Measurements from ENCODE around the gene ZFP62. TPM values are rescaled to one million over a fixed set of nuclear protein-coding genes. Genes with fewer than 3 reads are reported as not detected.

The ZFP62 gene
- total RNA-seq, 1 donor = 18.1 TPM

GRCh38 chr5:180825768-180826525, 35.1 kb downstream of the ZFP62 start:
- Histone ChIP-seq H3K4me2 (ENCODE audit: insufficient read depth, low read length) (no peak overlapping the region), H3K9me3 (ENCODE audit: low read depth, low read length) (no peaks in the 10 kb centered on the region), H4K20me1 (ENCODE audit: insufficient read depth, low read length) (no peaks in the 10 kb centered on the region), H3K36me3 (ENCODE audit: insufficient read depth, low read length) (no peaks in the 10 kb centered on the region), H3K79me2 (ENCODE audit: insufficient read depth, low read length) (peaks cover 6% of the 10 kb centered on the region), H3K4me1 (ENCODE audit: insufficient read depth, low read length) (peaks cover 16% of the 10 kb centered on the region), H3K27ac (ENCODE audit: low read depth, low read length) (no peak overlapping the region), H3K27me3 (ENCODE audit: insufficient read depth, low read length) (no peaks in the 10 kb centered on the region), H2AFZ (ENCODE audit: low read length) (no peak overlapping the region), H3K4me3 (ENCODE audit: insufficient read depth, low read length) (no peak overlapping the region)
- TF ChIP-seq CTCF (IDR thresholded peaks at IDR 0.05; ENCODE audit: extremely low read depth, low read depth, low read length) = no peak
- peak; percentile 84 for DNase-seq (ENCODE audit: insufficient read length, low spot score, missing footprints)

DNA sequence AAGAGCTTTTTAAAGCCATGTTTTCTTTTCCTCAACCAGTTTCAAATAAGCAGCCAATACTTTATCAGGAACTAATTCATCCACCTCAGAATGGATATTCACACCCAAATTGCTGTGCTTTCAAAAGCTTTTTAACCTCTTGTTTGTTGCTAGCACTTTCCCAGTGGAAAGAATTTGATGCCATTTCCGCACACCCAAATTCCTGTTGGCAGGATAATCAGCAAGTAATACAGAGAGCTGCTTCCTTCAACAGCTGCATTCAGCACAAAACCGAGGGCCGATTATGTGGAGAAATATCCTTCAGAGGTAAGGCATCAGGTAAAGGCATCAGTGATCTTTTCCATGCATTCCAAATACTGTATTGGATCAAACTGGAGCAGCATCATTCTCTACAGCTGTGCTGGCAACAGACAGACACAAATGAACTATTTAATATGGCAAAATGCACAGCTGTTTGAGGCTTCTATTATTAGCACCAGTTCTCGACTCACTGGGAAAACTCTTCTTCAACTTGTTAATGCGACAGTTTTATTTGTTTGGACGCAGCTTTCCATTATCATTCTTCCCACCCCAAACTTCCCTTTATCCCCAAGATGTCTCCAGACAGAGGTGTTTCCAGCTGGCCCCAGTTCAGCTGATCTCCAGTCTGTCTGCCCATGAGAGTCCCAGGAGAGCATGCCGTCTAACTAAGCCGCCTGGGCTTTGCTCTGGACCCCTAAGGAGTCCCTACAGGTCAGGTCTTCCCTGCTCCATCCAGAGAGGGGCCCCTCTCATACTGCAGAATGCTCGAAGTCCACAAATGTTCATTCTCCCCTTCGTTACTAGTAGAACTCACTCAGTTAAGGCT, 36.2 kb downstream of the ZFP62 start:
- Histone ChIP-seq H3K4me2 (ENCODE audit: insufficient read depth, low read length) (no peak overlapping the region), H3K4me3 (ENCODE audit: insufficient read depth, low read length) (no peak overlapping the region), H3K27me3 (ENCODE audit: insufficient read depth, low read length) (no peaks in the 10 kb centered on the region), H3K4me1 (ENCODE audit: insufficient read depth, low read length) (peaks cover 8% of the 10 kb centered on the region), H3K27ac (ENCODE audit: low read depth, low read length) (no peak overlapping the region), H3K79me2 (ENCODE audit: insufficient read depth, low read length) (no peaks in the 10 kb centered on the region), H3K36me3 (ENCODE audit: insufficient read depth, low read length) (no peaks in the 10 kb centered on the region), H3K9me3 (ENCODE audit: low read depth, low read length) (no peaks in the 10 kb centered on the region), H2AFZ (ENCODE audit: low read length) (no peak overlapping the region), H4K20me1 (ENCODE audit: insufficient read depth, low read length) (no peaks in the 10 kb centered on the region)
- no peak for DNase-seq (ENCODE audit: insufficient read length, low spot score, missing footprints)
- TF ChIP-seq CTCF (IDR thresholded peaks at IDR 0.05; ENCODE audit: extremely low read depth, low read depth, low read length) = no peak

GRCh38 chr5:180823940-180824629, 37.0 kb downstream of the ZFP62 start:
- Histone ChIP-seq H3K27ac (ENCODE audit: low read depth, low read length) (no peak overlapping the region), H4K20me1 (ENCODE audit: insufficient read depth, low read length) (no peaks in the 10 kb centered on the region), H3K4me3 (ENCODE audit: insufficient read depth, low read length) (no peak overlapping the region), H3K27me3 (ENCODE audit: insufficient read depth, low read length) (no peaks in the 10 kb centered on the region), H2AFZ (ENCODE audit: low read length) (no peak overlapping the region), H3K4me2 (ENCODE audit: insufficient read depth, low read length) (no peak overlapping the region), H3K4me1 (ENCODE audit: insufficient read depth, low read length) (peaks cover 8% of the 10 kb centered on the region), H3K36me3 (ENCODE audit: insufficient read depth, low read length) (no peaks in the 10 kb centered on the region), H3K79me2 (ENCODE audit: insufficient read depth, low read length) (no peaks in the 10 kb centered on the region), H3K9me3 (ENCODE audit: low read depth, low read length) (no peaks in the 10 kb centered on the region)
- no peak for TF ChIP-seq CTCF (IDR thresholded peaks at IDR 0.05; ENCODE audit: extremely low read depth, low read depth, low read length)
- DNase-seq (ENCODE audit: insufficient read length, low spot score, missing footprints) = no peak
